WTC11 (cell line): ENCODE results near the gene SCGB1C1. TPM values are rescaled to one million over a fixed set of nuclear protein-coding genes. Genes with fewer than 3 reads are reported as not detected.
A peak's percentile ranks its signal among the peaks of the same experiment; 100 is the strongest.

Experiments used
- ATAC-seq: fragments of 200-7000 bp; cut with Tn5 transposase; 2 replicates; pipeline ENCODE4 v1.10.0; 2021; ENCODE audit warnings: mild to moderate bottlenecking, moderate library complexity
- CTCF ChIA-PET: fragments of 300-600 bp; sonication (Branson Sonifier 250); formaldehyde crosslinking; loops from one replicate; lab custom pipeline; 2021; ENCODE audit warnings: antibody characterized with exemption; lab: Charles Lee
- POLR2A ChIA-PET: fragments of 350-600 bp; sonication (Branson Sonifier 250); formaldehyde crosslinking; loops from one replicate; lab custom pipeline; 2021; ENCODE audit warnings: antibody characterized with exemption; lab: Charles Lee
- DNase-seq: peaks from one replicate; pipeline ENCODE4 v3.0.0; 2021; ENCODE audit warnings: low spot score
- H3K27ac Mint-ChIP-seq: 2 replicates; pipeline ENCODE4 v1.8.0; 2021; ENCODE audit warnings: mixed read lengths
- H3K27me3 Mint-ChIP-seq: 2 replicates; pipeline ENCODE4 v1.8.0; 2021; ENCODE audit warnings: low read depth, mild to moderate bottlenecking, moderate library complexity, mixed read lengths
- H3K36me3 Mint-ChIP-seq: 2 replicates; pipeline ENCODE4 v1.8.0; 2021; ENCODE audit warnings: mixed read lengths
- H3K4me1 Mint-ChIP-seq: 2 replicates; pipeline ENCODE4 v1.8.0; 2022; ENCODE audit warnings: mixed read lengths
- H3K4me3 Mint-ChIP-seq: 2 replicates; pipeline ENCODE4 v1.8.0; 2021; ENCODE audit warnings: mild to moderate bottlenecking, moderate library complexity, mixed read lengths
- H3K9me3 Mint-ChIP-seq: 2 replicates; pipeline ENCODE4 v1.8.0; 2021; ENCODE audit warnings: mixed read lengths
- AR ChIP-seq: fragments of 250-450 bp; sonication (Bioruptor Pico); IDR thresholded peaks from 2 replicates; pipeline ENCODE4 v1.9.0; 2021; ENCODE audit warnings: mild to moderate bottlenecking
- ATF1 ChIP-seq: sonication (generic); formaldehyde crosslinking; IDR thresholded peaks from 2 replicates; pipeline ENCODE4 v1.8.1; 2023; ENCODE audit warnings: mild to moderate bottlenecking, moderate library complexity, missing genetic modification reagents
- CTCF ChIP-seq: fragments of 200-600 bp; IDR thresholded peaks from 2 replicates; pipeline ENCODE4 v1.8.0; 2022; ENCODE audit warnings: antibody characterized with exemption
- ESRRA ChIP-seq: sonication (generic); formaldehyde crosslinking; IDR thresholded peaks from 2 replicates; pipeline ENCODE4 v1.8.1; 2022; ENCODE audit warnings: mild to moderate bottlenecking, missing genetic modification reagents, borderline replicate concordance
- ETV6 ChIP-seq: sonication (generic); formaldehyde crosslinking; IDR thresholded peaks from 2 replicates; pipeline ENCODE4 v1.8.1; 2022; ENCODE audit warnings: mild to moderate bottlenecking, missing genetic modification reagents
- FOXJ3 ChIP-seq: sonication (generic); formaldehyde crosslinking; IDR thresholded peaks from 2 replicates; pipeline ENCODE4 v1.9.0; 2021; ENCODE audit warnings: missing genetic modification reagents, mild to moderate bottlenecking, borderline replicate concordance
- FOXK1 ChIP-seq: sonication (generic); formaldehyde crosslinking; IDR thresholded peaks from 2 replicates; pipeline ENCODE4 v1.8.0; 2022; ENCODE audit warnings: mild to moderate bottlenecking, moderate library complexity, missing genetic modification reagents
- GTF2I ChIP-seq: fragments of 250-450 bp; sonication (Bioruptor Pico); conservative IDR thresholded peaks from 2 replicates; pipeline ENCODE4 v1.4.0; 2021; ENCODE audit warnings: mild to moderate bottlenecking
- PREB ChIP-seq: sonication (generic); formaldehyde crosslinking; IDR thresholded peaks from 2 replicates; pipeline ENCODE4 v1.8.1; 2022; ENCODE audit warnings: mild to moderate bottlenecking, missing genetic modification reagents, moderate library complexity, borderline replicate concordance
- RORB ChIP-seq: fragments of 250-450 bp; sonication (Bioruptor Pico); IDR thresholded peaks from 2 replicates; pipeline ENCODE4 v1.9.0; 2021; ENCODE audit warnings: mild to moderate bottlenecking
- SOX15 ChIP-seq: fragments of 250-450 bp; sonication (Bioruptor Pico); IDR thresholded peaks from 2 replicates; pipeline ENCODE4 v1.9.0; 2021; ENCODE audit warnings: mild to moderate bottlenecking
- SP1 ChIP-seq: sonication (generic); formaldehyde crosslinking; conservative IDR thresholded peaks from 2 replicates; pipeline ENCODE4 v1.8.1; 2022; ENCODE audit warnings: missing genetic modification reagents
- TEAD4 ChIP-seq: sonication (generic); formaldehyde crosslinking; IDR thresholded peaks from 2 replicates; pipeline ENCODE4 v1.8.0; 2022; ENCODE audit warnings: mild to moderate bottlenecking, missing genetic modification reagents
- ZBTB43 ChIP-seq: sonication (generic); formaldehyde crosslinking; IDR thresholded peaks from 2 replicates; pipeline ENCODE4 v1.8.1; 2023; ENCODE audit warnings: mild to moderate bottlenecking, missing genetic modification reagents
- ZNF219 ChIP-seq: sonication (generic); formaldehyde crosslinking; IDR thresholded peaks from 2 replicates; pipeline ENCODE4 v1.8.0; 2023; ENCODE audit warnings: missing genetic modification reagents, mild to moderate bottlenecking, borderline replicate concordance
- ZNF232 ChIP-seq: sonication (generic); formaldehyde crosslinking; IDR thresholded peaks from 2 replicates; pipeline ENCODE4 v1.8.0; 2022; ENCODE audit warnings: mild to moderate bottlenecking, missing genetic modification reagents
- ZNF512 ChIP-seq: sonication (generic); formaldehyde crosslinking; IDR thresholded peaks from 2 replicates; pipeline ENCODE4 v1.8.1; 2022; ENCODE audit warnings: missing genetic modification reagents, borderline replicate concordance
- ZNF532 ChIP-seq: fragments of 250-450 bp; sonication (Bioruptor Pico); IDR thresholded peaks from 2 replicates; pipeline ENCODE4 v1.9.0; 2021; ENCODE audit warnings: mild to moderate bottlenecking, borderline replicate concordance
- ZNF671 ChIP-seq: fragments of 250-450 bp; sonication (Bioruptor Pico); IDR thresholded peaks from 2 replicates; pipeline ENCODE4 v1.8.0; 2021; ENCODE audit warnings: mild to moderate bottlenecking
- total RNA-seq: library from RNA; stranded (reverse); gene quantifications from 3 replicates; pipeline ENCODE4 v1.2.3, GENCODE V29; 2021

SCGB1C1 gene
- total RNA-seq, 1 experiment from 2014 or later: not detected

- ChIA-PET CTCF (no interaction called here), POLR2A (no interaction called here)
- TF ChIP-seq PREB (CRISPR knock-in tag) (no peak), ZNF671 (CRISPR knock-in tag) (no peak), AR (CRISPR knock-in tag) (no peak), GTF2I (CRISPR knock-in tag) (no peak), ZNF232 (CRISPR knock-in tag) (no peak), ETV6 (CRISPR knock-in tag) (no peak)
- Mint-ChIP-seq H3K4me3 (no peak overlapping the region), H3K4me1 (peaks cover 6% of the 10 kb centered on the region; the same call in 1 of the 2 replicates), H3K36me3 (peaks cover 14% of the 10 kb centered on the region), H3K27me3 (no peaks in the 10 kb centered on the region), H3K9me3 (no peaks in the 10 kb centered on the region), H3K27ac (no peak overlapping the region)
- no peak for DNase-seq
- no peak for ATAC-seq
Measured at GRCh38 chr11:204587-205109, 11.8 kb downstream of the SCGB1C1 start.

GRCh38 chr11:205221-206001 is 12.5 kb downstream of the SCGB1C1 start:
- ChIA-PET POLR2A (no interaction called here), CTCF (no interaction called here)
- no peaks in the 10 kb centered on the region for H3K9me3 Mint-ChIP-seq
- ATAC-seq (no peak), DNase-seq (no peak)
- peaks cover 8% of the 10 kb centered on the region; the same call in 1 of the 2 replicates for H3K4me1 Mint-ChIP-seq
- no peaks in the 10 kb centered on the region for H3K27me3 Mint-ChIP-seq
- peaks cover 21% of the 10 kb centered on the region for H3K36me3 Mint-ChIP-seq
- no peak for TF ChIP-seq ZBTB43 (CRISPR knock-in tag)
- H3K27ac Mint-ChIP-seq: no peak overlapping the region
- peak overlapping the region; percentile 97 for H3K4me3 Mint-ChIP-seq

GRCh38 chr11:206002-206384 is 13.1 kb downstream of the SCGB1C1 start:
- no peaks in the 10 kb centered on the region for H3K9me3 Mint-ChIP-seq
- peak overlapping the region; percentile 97 for H3K4me3 Mint-ChIP-seq
- ATAC-seq: no peak
- ChIA-PET CTCF (no interaction called here), POLR2A (no interaction called here)
- peaks cover 21% of the 10 kb centered on the region for H3K36me3 Mint-ChIP-seq
- DNase-seq: no peak
- no peaks in the 10 kb centered on the region for H3K27me3 Mint-ChIP-seq
- peaks cover 8% of the 10 kb centered on the region; the same call in 1 of the 2 replicates for H3K4me1 Mint-ChIP-seq
- H3K27ac Mint-ChIP-seq: no peak overlapping the region
- TF ChIP-seq ATF1 (CRISPR knock-in tag) (no peak), FOXK1 (CRISPR knock-in tag) (no peak), SP1 (CRISPR knock-in tag) (no peak), RORB (CRISPR knock-in tag) (no peak), ZNF219 (no peak), TEAD4 (CRISPR knock-in tag) (no peak), FOXJ3 (CRISPR knock-in tag) (no peak), ESRRA (CRISPR knock-in tag) (no peak), ZNF532 (CRISPR knock-in tag) (no peak), ZNF512 (no peak), SOX15 (CRISPR knock-in tag) (no peak), CTCF (no peak)
